ENCODE data around the gene LCOR. TPM values are rescaled to one million over a fixed set of nuclear protein-coding genes. Genes with fewer than 3 reads are reported as not detected.

The LCOR gene
- total RNA-seq, 1 experiment from 2014 or later: 39.2 TPM

DNA sequence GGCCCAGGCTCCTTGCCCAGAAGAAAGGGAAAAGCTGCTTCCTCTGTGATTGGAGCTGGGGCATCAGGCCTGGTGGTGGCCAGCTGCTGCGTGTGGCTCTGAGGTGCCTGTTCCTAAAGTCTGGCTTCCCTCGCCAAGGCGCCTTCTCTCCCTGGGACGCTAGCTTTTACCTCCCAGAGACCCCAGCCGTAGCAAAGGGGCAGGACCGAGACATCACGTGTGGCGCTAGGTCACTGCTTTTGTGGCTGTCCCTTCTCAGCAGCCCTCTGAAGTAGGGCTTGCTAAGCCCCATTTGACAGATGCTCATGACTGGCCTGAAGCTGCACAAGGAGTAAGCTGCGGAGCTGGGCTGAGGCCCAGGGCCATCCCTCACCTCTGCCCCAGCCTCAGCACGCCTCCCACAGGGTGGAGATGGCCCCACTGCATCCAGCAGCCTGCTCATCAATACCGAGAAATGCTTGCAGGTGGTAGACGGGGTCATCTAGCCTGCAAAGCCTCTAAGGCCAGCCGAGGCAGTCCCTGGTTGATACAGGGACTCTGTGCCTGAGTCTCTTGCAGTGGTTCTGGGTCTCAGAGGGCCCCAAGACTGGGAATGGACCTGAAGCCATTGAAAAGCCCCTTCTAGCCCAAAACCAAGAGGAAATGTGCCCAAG, 171.2 kb downstream of the LCOR start:
- intact Hi-C loops (cut with micrococcal nuclease; ENCODE audit: unreplicated experiment): no loop called here
- Histone ChIP-seq H3K9me3 (ENCODE audit: low read depth, low read length, poor library complexity, severe bottlenecking) (peaks cover 9% of the 10 kb centered on the region), H3K27ac (ENCODE audit: low read depth, low read length, poor library complexity, severe bottlenecking) (no peak overlapping the region), H3K27me3 (replicated peaks; ENCODE audit: insufficient read depth, low read depth, low read length, poor library complexity) (no peaks in the 10 kb centered on the region), H3K4me1 (ENCODE audit: insufficient read depth, low read length, poor library complexity, severe bottlenecking) (no peaks in the 10 kb centered on the region), H3K4me3 (ENCODE audit: low read depth, low read length, poor library complexity, severe bottlenecking) (no peak overlapping the region), H3K36me3 (ENCODE audit: insufficient read depth, low read length, poor library complexity, severe bottlenecking) (no peaks in the 10 kb centered on the region)
- no TSS peak for BruUV-seq (replicated peaks)
- ChIA-PET CTCF (interaction anchor here (0.5 kb wide), 1 partner anchor 14 kb away, joined by 5 read pairs; no protein-coding TSS in a partner anchor), POLR2A (ENCODE audit: low non-redundant PET) (no interaction called here)
- no peak for DNase-seq (ENCODE audit: low spot score)
- no peak for TF ChIP-seq EZH2 (IDR thresholded peaks at IDR 0.05; ENCODE audit: borderline replicate concordance, low read depth, low read length, poor library complexity, severe bottlenecking)
- TF ChIP-seq, protein P1, sequence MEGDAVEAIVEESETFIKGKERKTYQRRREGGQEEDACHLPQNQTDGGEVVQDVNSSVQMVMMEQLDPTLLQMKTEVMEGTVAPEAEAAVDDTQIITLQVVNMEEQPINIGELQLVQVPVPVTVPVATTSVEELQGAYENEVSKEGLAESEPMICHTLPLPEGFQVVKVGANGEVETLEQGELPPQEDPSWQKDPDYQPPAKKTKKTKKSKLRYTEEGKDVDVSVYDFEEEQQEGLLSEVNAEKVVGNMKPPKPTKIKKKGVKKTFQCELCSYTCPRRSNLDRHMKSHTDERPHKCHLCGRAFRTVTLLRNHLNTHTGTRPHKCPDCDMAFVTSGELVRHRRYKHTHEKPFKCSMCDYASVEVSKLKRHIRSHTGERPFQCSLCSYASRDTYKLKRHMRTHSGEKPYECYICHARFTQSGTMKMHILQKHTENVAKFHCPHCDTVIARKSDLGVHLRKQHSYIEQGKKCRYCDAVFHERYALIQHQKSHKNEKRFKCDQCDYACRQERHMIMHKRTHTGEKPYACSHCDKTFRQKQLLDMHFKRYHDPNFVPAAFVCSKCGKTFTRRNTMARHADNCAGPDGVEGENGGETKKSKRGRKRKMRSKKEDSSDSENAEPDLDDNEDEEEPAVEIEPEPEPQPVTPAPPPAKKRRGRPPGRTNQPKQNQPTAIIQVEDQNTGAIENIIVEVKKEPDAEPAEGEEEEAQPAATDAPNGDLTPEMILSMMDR (conservative IDR thresholded peaks at IDR 0.05; ENCODE audit: low read depth, low read length): no peak

DNA sequence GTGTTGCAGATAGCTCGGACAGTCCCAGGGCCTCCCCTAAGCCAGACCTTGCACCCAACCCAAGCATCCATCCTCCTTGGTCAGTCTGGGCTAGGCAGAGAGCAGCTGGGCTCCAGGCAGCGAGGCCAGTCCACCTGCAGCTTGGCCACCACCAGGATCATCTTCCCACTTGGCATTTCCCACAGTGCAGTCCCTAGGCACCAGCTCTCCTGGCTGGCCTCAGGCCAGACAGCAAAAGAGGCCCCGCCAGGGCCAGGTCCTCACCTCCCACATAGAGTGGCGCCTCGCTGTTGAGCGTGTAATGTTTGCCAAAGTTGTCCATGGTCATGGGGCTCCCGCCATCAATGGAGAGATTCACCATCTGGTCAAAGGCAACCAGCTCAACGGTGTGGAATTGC, 171.7 kb downstream of the LCOR start:
- Histone ChIP-seq H3K27me3 (replicated peaks; ENCODE audit: insufficient read depth, low read depth, low read length, poor library complexity) (no peaks in the 10 kb centered on the region), H3K9me3 (ENCODE audit: low read depth, low read length, poor library complexity, severe bottlenecking) (peaks cover 9% of the 10 kb centered on the region), H3K4me1 (ENCODE audit: insufficient read depth, low read length, poor library complexity, severe bottlenecking) (no peaks in the 10 kb centered on the region), H3K27ac (ENCODE audit: low read depth, low read length, poor library complexity, severe bottlenecking) (no peak overlapping the region), H3K36me3 (ENCODE audit: insufficient read depth, low read length, poor library complexity, severe bottlenecking) (no peaks in the 10 kb centered on the region), H3K4me3 (ENCODE audit: low read depth, low read length, poor library complexity, severe bottlenecking) (no peak overlapping the region)
- no TSS peak for BruUV-seq (replicated peaks)
- no peak for TF ChIP-seq EZH2 (IDR thresholded peaks at IDR 0.05; ENCODE audit: borderline replicate concordance, low read depth, low read length, poor library complexity, severe bottlenecking)
- TF ChIP-seq, protein P1 (conservative IDR thresholded peaks at IDR 0.05; ENCODE audit: low read depth, low read length): no peak
- DNase-seq (ENCODE audit: low spot score): no peak
- ChIA-PET CTCF (no interaction called here), POLR2A (ENCODE audit: low non-redundant PET) (interaction anchor here (0.6 kb wide), 1 partner anchor 1167 kb away, joined by 3 read pairs; no protein-coding TSS in a partner anchor)
- intact Hi-C loops (cut with micrococcal nuclease; ENCODE audit: unreplicated experiment): no loop called here

DNA sequence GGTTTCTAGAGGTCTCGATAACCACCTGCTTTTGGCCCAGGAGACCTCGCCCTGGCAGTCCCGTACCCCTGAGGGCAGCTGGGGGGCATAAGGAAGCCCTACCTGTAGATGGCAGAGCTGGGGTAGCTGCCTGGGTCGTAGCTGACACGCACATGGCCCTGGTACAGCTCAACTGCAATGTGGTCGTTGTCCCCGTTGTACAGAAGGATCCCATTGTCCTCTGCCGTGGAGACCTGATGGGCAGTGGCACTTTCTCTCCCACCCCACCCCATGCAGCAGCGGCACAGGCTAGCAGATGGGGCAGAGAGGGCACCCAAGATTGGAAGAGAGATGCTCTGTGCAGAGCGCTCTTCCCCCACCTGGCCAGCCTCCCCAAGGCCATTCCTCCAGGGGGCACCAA, 172.5 kb downstream of the LCOR start:
- CTCF ChIA-PET: no interaction called here
- no TSS peak for BruUV-seq (replicated peaks)
- POLR2A ChIA-PET (ENCODE audit: low non-redundant PET): interaction anchor here (0.6 kb wide), 1 partner anchor 1168 kb away, joined by 3 read pairs; no protein-coding TSS in a partner anchor

More for the DNA sequence above, 172.5 kb downstream of the LCOR start:
- Histone ChIP-seq H3K27me3 (replicated peaks; ENCODE audit: insufficient read depth, low read depth, low read length, poor library complexity) (no peaks in the 10 kb centered on the region), H3K4me1 (ENCODE audit: insufficient read depth, low read length, poor library complexity, severe bottlenecking) (no peaks in the 10 kb centered on the region), H3K36me3 (ENCODE audit: insufficient read depth, low read length, poor library complexity, severe bottlenecking) (no peaks in the 10 kb centered on the region), H3K4me3 (ENCODE audit: low read depth, low read length, poor library complexity, severe bottlenecking) (no peak overlapping the region), H3K9me3 (ENCODE audit: low read depth, low read length, poor library complexity, severe bottlenecking) (peaks cover 9% of the 10 kb centered on the region), H3K27ac (ENCODE audit: low read depth, low read length, poor library complexity, severe bottlenecking) (no peak overlapping the region)
- intact Hi-C loops (cut with micrococcal nuclease; ENCODE audit: unreplicated experiment): no loop called here
- TF ChIP-seq, protein P1 (conservative IDR thresholded peaks at IDR 0.05; ENCODE audit: low read depth, low read length): no peak
- no peak for TF ChIP-seq EZH2 (IDR thresholded peaks at IDR 0.05; ENCODE audit: borderline replicate concordance, low read depth, low read length, poor library complexity, severe bottlenecking)
- no peak for DNase-seq (ENCODE audit: low spot score)

Data from A673 (cell line).